HCEC 1CT (cell line): Measurements from ENCODE around the gene BAK1.
A peak's percentile ranks its signal among the peaks of the same experiment; 100 is the strongest.
"Not testable (repeated sequence)": the region's sequence is repeated elsewhere in the genome, so short reads cannot be mapped to it uniquely, and the experiment has no call there.

Source experiments
- DNase-seq: peaks from one replicate; pipeline ENCODE4 v3.0.0-alpha.2; 2017

Gene BAK1

DNA sequence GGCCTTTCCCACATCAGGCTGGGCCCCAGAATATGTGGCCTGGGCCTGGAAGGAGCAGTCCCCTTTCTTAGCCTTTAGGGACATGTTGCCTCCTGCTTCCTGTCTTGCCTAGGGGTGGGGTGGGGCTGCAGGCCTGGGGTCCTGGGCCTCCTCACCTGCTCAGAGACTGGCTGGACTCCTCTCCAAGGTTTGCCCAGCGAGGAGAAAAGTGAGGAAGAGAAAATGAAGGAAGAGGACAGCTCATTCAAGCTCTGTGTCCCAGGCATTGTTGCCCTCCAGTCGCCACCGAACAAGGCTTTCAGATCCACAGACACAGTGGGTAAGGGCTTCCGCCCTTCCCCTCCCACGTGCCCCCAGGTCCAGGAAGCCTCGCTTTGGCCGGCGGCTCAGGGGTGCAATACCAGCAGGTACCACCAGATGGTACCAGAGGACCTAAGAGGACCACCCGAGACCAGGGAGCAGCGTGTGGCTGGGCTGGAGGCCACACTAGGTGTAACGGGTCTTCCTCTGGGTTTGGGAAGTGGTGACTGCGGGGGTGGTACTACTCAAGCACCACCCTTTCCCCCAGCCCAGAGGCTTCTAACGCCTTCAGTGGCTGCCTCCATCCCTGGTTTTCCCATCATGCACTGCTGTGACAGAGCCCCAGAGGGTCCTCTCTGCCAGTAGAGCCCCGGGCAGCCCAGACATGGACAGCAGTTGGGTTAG lies 5.5 kb upstream of the BAK1 start:
- DNase-seq: peak; percentile 40

DNA sequence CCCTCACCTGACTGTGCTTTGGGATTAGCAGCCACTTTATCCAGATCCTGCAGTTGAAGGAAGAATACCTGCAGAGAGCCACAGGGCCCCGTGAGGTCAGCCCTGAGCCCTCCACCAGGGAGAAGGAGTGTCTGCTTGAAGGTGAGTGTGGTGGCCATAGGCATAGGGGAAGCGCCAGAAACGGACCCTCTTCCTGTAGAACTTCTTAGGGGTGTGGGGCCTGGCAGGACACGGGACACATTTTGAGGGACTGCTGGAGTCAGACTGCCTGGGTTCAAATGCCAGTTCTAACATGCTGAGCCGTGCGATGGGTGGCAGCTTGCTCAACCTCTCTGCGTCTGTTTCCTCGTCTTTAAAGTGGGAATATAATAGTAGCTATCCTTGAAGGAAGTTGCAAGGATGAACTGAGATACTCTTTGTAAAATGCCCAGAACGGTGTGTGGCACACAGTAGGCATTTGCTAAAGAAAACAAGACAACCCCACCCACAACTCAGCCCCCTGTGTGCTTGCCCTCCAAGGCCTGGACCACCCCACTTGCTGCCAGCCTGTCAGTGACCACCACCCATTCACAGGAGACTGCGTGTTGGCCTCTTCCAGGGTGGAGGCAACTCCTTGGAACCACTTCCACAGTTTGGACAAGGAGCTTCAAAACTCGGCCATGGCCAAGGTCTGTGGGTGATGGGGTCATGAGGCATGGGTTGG lies 4.8 kb upstream of the BAK1 start:
- DNase-seq: no peak

DNA sequence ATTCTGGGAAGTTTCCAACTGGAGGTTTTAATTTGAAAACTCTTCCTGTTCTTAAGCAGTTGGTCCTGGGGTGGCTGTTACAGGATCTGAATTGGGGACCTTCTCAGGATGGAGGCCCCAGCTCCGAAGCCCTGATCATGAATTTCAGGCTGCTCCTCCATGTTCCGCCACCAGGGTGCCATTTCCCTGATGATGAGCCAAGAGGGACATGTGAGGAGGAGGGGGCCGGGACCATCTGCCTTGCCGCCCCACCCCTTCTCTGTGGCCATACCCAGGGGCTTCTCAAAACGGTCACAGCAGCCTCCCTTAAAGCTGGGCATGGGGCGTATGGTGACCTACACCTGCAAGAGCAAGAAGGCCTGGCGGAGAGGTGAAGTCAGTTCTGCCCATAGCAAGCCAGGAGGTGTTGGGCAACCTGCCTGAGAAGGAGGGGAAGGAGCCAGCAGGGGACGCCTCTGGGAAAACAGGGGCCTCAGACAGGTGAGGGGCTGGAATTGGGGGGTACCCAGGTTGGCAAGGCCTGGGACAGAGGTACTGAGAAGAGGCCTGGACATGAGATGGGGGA lies 3.6 kb upstream of the BAK1 start:
- no peak for DNase-seq

DNA sequence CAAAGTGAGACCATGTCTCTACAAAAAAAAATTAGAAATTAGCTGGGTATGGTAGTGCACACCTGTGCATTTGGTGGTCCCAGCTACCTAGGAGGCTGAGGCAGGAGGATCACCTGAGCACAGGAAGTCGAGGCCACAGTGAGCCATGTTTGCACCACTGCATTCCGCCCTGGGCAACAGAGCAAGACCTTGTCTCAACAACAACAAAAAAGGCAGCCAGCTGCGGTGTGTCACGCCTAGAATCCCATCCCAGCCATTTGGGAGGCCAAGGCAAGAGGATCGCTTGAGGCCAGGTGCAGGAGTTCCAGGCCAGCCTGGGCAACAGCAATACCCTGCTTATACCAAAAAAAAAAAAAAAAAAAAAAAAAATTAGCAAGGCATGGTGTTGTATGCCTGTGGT lies 1.1 kb upstream of the BAK1 start:
- no peak for DNase-seq

DNA sequence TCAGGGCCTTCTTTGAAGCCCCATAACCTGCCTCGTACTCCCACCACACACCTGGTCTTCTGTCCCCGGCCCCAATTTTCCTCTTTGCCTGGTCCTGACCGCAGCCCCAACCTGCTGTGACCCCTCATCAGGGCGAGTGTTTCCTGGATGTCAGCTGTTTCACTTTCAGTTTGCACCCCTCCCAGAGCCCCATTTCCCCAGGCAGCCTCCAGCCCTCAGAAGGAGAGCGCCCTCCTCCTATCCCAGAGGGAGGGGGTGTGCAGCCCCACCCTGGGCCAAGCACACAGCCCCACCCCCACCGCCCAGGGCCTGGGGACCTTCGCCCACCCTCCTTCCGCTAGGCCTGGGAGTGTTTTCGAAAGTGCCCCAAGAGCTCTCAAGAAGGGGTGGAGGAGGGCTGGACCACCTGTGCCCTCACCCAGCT lies 1.5 kb downstream of the BAK1 start:
- DNase-seq: no peak

DNA sequence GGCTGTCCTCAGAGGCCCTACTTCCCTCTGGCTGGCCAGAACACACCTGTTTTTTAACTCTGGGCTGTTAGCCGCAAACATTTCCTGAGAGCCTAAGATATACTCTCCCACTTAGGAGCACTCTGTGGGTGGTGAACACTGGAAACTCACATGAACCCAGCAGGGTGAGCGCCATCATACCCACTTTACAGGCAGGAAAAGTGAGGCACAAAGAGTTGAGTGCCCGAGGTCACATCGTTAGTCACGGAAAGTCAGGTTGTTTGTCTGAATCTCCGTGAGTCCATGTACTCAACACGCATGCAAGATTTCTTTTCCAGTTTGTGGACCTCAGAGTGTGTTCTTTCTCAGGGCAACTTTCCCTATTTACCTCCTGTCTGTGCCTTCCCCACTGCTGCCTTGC lies 1.9 kb downstream of the BAK1 start:
- no peak for DNase-seq

DNA sequence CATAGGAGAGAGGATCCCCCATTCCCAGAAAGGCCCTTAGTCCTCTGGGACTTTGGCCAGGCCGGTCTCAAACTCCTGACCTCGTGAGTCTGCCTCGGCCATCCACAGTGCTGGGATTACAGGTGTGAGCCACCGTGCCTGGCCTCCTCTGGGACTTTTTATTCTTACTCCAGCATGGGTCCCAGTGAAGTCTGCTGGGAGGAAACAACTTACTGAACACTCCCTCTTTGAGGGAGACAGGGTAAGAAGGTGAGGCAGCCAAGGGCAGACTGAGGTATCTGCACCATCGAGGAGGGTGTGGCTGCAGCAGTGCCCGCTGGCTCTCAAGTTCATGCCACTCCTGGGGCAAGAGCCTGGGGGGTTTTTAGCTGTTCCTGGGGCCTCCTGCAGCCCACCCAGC lies 2.4 kb downstream of the BAK1 start:
- no peak for DNase-seq

DNA sequence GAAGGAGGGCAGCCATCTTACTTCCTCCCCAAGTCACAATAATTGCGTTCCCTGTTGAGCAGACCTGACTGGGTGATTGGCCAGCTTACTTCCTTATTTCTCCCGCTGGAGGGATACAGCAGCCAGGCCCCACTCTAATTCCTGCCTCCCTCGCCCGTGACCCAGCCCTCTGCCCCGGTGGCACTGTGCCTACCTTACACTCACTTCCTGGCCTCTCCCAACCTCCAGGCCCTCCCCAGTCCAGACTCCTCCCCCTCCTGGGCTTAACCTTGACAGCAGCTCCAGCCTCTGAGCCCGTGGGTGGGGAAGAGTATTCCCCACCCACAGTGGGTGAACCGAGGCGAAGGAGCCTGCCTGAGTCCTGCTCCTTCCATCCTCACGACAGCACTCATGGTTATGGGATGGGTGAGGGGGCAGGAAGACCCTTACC lies 3.0 kb downstream of the BAK1 start:
- no peak for DNase-seq

DNA sequence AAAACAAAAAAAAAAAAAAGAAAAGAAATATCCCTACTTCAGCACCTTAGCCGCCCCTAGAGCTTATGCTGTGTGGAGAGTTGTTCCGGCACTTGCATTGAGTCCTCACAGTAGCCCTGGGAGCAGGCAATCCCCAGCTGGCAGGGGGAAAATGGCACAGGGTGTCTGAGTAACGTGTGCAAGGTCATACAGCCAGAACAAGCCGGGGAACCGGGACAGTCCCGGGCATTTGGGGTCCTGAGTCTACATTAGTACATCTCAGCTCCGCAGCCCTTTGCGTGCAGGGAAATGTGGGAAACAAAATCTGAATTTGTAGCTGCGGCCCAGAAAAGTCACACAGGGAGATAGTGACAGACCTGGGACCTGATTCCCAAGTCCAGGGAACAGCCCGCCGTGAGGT lies 3.4 kb downstream of the BAK1 start:
- no peak for DNase-seq

DNA sequence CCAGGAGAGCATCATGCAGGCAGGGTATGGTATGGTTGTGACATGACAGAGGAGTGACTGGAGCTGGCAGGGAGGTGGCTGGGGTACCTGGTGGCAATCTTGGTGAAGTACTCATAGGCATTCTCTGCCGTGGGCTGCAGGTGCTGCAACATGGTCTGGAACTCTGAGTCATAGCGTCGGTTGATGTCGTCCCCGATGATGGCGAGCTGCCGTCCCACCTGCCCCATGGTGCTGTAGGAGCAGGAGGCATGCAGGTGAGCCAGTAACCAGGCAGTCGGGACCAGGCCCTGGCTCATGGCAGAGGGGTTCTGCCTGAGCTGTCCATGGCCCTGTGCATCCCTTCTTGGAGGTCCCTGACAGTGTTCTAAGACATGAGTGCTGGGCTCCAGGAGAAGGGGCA lies 4.9 kb downstream of the BAK1 start:
- DNase-seq: no peak

DNA sequence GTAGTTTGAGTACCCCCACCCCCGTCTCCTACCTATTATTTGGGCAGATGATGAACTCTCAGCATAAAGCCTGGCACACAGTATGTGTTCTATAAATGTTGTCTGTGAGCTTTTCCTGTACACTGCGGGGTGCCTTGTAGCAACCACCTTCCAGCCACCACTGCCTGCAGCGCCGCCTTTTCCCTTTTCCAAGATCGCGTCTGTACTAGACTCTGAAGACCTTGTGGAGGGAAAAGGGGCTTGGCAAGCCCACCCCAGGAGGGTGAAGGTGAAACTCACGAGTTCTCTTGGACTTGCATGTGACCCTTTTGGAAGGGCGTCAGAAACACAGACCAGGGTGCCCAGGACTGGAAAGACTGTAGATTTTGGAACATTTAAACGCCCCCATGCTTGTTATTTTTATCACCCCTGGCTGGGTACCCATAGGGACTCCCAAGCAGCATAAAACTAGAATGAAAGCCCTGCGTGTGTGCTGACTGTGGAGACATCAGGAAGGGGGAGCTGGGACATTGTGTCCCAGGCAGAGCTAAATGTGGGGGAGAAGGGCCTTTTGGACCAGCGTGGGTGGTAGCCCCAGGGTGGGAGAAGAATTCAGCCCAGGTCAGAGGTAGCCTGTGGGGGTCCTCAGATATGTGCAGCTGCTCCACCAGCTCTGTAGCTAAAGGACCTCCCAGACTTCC lies 8.3 kb downstream of the BAK1 start:
- DNase-seq: no peak

DNA sequence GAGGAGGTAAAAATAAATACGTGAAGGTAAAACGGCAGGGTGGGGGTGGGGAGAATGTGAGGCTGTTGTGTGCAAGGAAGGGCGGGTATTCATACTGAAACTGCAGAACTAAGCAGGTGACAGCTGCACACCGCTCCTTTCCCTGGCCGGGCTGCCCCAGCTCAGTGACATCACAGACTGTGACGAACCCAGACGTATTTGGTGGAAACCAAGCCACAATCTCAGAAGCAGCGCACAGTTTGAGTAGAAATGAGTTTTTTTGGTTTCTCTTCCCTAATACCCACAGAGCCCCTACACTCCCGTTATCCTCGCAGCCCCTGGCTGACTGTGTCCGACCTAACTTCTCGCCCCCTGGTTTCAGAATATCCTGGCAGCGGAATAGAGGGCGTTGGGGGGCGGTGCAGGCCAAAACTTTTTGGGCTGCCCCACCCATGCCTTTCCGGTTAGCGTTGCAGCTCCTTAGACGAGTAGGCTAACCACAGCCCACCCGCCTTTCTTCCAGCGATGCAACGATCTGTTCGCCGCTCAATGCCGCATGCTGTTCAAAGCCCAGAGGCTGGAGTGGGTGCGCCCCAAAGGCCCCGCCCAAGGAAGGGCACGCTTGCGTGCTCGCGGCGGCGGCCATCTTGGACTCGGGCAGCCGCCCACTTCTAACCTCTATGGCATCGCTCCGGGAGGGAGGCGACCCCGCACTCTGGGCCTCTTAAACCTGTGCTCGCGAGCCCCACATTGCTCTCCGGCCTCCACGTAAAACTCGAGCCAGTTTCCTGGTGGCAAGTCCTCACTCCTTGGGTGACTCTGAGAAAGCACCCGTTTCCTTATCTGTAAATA lies 9.1 kb downstream of the BAK1 start:
- DNase-seq: peak; percentile 69

DNA sequence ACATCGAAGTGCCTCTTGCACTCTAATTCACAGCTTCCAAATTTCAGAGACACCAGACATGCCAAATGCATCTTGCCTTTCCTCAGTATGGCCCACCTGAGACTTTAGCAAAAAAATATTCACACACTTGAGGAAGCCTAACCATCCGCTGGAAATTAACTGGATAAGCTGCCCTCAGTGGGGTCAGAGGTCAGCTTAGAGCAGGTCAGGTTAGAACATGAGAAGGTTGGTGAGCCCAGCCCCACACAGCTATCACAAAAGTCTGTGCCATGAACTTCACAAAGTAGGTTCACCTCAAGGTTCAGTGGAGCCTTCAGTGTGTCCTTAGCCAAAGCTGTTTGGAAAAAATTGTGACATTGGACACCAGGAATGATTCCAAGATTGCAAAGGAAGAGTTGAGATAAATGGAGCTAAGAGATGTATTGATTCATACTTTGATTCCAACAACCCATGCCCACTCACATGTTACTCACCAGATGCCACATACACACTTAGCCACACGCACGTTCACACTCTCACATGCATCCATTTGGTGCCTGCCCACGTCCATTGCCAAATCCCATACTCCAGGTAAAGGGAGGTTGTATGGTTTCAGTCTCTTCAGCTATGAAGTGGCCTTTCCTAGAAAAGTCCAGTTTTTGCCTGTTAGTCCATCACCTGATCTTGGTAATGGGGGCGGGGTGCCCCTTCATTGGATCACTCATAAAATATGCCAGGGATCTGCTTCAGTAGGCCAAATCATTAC lies 11.1 kb downstream of the BAK1 start:
- DNase-seq: no peak

DNA sequence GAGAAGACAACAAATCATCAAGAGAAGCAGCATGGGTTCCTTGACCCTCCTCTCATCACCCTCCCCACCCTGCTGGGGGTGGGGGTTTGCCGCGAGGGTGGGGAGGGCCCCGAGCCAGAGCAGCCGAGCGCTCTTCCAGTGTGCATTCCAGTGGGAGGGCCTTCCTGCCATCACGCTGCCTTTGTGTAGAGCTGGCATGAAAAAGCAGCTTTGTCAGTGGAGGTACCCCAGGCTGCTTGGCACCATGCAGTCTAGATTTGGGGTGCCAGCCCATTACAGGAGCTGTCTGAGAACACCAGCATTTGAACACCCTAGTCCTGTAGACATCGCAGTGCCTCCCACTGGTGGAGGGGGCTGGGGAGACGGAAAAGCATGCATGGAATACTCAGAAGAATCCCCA lies 12.2 kb downstream of the BAK1 start:
- DNase-seq: no peak

DNA sequence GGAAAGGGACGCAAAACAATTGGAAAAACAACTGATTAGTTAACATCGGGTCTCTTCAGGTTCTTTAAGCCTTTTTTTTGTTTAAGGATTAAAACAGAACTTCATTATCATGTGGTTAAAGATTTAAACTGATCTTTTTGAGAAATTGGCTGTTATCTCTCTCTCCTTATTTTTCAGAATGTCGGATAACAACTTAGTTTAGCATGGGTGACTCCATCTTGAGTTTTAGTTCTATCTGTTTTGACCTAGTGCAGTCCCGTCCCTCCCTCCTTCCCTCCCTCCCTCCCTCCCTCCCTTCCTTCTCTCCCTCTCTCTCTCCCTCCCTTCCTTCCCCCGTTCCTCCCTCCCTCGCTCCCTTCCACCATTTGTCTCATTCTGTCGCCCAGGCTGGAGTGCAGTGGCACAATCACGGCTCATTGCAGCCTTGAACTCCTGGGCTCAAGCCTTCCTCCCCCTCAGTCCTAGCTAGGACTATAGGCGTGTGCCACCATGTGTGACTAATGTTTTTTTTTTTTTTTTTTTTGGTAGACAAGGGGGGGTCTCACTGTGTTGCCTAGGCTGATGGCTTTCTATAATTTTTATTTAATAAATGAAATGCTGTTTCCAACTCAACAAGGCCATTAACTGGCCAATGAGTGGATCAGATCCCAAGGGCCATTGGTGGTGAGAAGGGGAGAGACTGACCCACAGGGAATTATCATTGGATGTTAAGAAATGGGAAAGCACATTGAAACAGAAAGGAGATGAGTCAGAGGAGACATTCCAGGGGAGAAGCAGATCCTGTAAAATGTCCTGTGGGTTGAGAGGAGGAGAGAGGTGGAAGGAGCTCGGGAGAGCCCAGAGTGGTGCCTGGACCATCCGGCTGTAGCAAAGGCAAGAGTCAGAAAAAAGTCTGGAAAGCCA lies 13.6 kb downstream of the BAK1 start:
- DNase-seq: peak; percentile 49

DNA sequence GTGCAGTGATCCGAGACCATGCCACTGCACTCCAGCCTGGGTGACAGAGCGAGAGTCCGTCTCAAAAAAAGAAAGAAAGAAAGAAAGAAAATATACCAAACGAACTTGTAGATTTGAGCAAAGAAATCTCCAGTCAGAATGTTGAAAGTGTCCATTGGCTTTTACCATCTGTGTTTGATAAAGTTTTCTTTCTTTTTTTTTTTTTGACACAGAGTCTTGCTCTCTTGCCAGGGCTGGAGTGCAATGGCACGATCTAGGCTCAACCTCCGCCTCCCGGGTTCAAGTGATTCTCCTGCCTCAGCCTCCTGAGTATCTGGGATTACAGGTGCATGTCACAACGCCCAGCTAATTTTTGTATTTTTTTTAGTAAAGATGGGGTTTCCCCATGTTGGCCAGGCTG lies 21.3 kb downstream of the BAK1 start:
- DNase-seq: no peak

DNA sequence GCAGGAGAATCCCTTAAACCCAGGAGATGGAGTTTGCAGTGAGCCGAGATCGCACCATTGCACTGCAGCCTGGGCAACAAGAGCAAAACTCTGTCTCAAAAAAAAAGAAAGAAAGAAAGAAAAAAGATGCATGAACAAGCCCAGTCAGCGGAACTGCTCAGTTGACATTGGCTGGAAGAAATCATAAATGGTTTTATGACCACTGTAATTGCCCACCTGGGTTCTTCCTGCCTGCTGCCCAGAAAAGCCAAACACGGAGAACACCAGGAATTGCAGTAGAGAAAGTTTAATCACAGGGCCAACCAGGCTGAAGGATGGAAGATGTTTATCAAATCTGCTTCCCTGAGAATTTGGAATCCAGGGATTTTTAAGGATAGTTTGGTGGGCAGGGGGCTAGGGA lies 22.7 kb downstream of the BAK1 start:
- no peak for DNase-seq

DNA sequence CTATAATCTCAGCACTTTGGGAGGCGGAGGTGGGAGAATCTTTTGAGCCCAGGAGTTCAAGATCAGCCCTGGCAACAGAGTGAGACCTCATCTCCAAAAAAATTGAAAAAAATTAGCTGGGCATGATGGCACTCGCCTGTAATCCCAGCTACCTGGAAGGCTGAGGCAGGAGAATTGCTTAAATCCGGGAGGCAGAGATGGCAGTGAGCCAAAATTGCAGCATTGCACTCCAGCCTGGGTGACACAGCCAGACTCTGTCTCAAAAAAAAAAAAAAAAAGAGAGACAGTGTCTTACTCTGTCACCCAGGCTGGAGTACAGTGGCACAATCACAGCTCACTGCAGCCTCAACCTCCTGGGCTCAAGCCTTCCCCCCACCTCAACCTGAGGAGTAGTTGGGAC lies 27.2 kb downstream of the BAK1 start:
- DNase-seq: not testable (repeated sequence)

DNA sequence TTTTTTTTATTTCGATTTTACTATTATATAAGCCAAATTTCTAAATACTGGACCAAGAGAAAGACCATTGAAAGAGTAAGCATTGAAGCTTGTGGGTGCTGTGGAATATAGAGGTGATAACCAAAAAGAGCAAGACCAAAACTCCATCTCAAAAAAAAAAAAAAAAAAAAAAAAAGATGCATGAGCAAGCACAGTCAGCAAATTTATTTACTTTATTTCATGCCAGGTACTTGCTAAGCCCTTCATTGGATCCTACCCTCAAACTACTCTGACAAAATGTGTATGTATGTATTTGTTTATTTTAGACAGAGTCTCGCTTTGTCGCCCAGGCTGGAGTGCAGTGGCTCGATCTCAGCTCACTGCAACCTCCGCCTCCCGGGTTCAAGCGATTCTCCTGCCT lies 27.8 kb downstream of the BAK1 start:
- no peak for DNase-seq

DNA sequence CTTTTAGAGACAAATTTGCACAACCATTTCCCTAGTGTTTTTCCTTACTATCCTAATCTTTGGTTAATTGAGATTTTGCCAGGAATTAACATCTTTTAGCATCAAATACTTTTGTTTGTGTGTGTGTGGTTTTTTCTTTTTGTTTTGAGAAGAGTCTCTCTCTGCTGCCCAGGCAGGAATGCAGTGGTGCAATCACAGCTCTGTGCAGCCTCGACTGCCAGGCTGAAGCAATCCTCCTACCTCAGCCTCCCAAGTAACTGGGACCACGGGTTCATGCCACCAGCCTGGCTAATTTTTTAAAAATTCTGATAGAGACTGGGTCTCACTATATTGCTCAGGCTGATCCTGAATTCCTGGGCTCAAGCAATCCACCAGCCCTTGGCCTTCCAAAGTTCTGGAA lies 28.5 kb downstream of the BAK1 start:
- DNase-seq: no peak

DNA sequence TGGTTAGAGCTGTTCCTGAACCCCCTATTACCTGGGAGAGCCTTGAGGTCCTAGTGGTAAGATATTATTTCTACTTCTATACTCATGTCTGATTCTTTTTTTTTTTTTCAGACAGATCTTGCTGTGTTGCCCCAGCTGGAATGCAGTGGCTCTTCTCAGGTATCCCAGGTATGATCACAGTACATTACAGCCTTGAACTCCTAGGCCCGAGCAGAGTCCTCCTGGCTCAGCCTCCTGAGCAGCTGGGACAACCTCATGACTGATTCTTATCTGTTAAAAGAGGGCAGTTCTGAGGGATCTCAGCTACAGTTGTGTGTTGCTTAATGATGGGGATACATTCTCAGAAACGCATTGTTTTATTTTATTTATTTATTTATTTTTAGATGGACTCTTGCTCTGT lies 30.2 kb downstream of the BAK1 start:
- no peak for DNase-seq
